ENCODE data around the gene SNORC.
"Not testable (repeated sequence)": the region's sequence is repeated elsewhere in the genome, so short reads cannot be mapped to it uniquely, and the experiment has no call there.

The SNORC gene

GRCh38 chr2:232897598-232898408 lies 27.7 kb downstream of the SNORC start:
- no peak for DNase-seq (ENCODE audit: low read depth)
- H3K4me3 ChIP-seq (ENCODE audit: control insufficient read depth, low read depth, low read length) = no peak overlapping the region
- TF ChIP-seq CTCF (conservative IDR thresholded peaks at IDR 0.05; ENCODE audit: control insufficient read depth, insufficient read depth, low read depth, low read length) = no peak

GRCh38 chr2:232898592-232899543 lies 28.8 kb downstream of the SNORC start:
- no peak for TF ChIP-seq CTCF (conservative IDR thresholded peaks at IDR 0.05; ENCODE audit: control insufficient read depth, insufficient read depth, low read depth, low read length)
- no peak overlapping the region for H3K4me3 ChIP-seq (ENCODE audit: control insufficient read depth, low read depth, low read length)
- DNase-seq (ENCODE audit: low read depth) = peak; percentile 75

- H3K4me3 ChIP-seq (ENCODE audit: control insufficient read depth, low read depth, low read length) = no peak overlapping the region
- TF ChIP-seq CTCF (conservative IDR thresholded peaks at IDR 0.05; ENCODE audit: control insufficient read depth, insufficient read depth, low read depth, low read length) = no peak
- no peak for DNase-seq (ENCODE audit: low read depth)
These were observed 31.0 kb downstream of the SNORC start for GRCh38 chr2:232900811-232901735.

GRCh38 chr2:232901736-232902578 lies 31.9 kb downstream of the SNORC start:
- H3K4me3 ChIP-seq (ENCODE audit: control insufficient read depth, low read depth, low read length) = no peak overlapping the region
- no peak for TF ChIP-seq CTCF (conservative IDR thresholded peaks at IDR 0.05; ENCODE audit: control insufficient read depth, insufficient read depth, low read depth, low read length)
- peak; percentile 89 for DNase-seq (ENCODE audit: low read depth)

GRCh38 chr2:232903989-232904388 lies 33.9 kb downstream of the SNORC start:
- H3K4me3 ChIP-seq (ENCODE audit: control insufficient read depth, low read depth, low read length) = no peak overlapping the region
- DNase-seq (ENCODE audit: low read depth) = no peak
- no peak for TF ChIP-seq CTCF (conservative IDR thresholded peaks at IDR 0.05; ENCODE audit: control insufficient read depth, insufficient read depth, low read depth, low read length)

GRCh38 chr2:232906867-232907717 lies 37.0 kb downstream of the SNORC start:
- not testable (repeated sequence) for DNase-seq (ENCODE audit: low read depth); H3K4me3 ChIP-seq (ENCODE audit: control insufficient read depth, low read depth, low read length)

- not testable (repeated sequence) for DNase-seq (ENCODE audit: low read depth); H3K4me3 ChIP-seq (ENCODE audit: control insufficient read depth, low read depth, low read length)
These were observed 37.6 kb downstream of the SNORC start for GRCh38 chr2:232907718-232908085.
